ENCODE measurements around the gene PRDM1.

GRCh38 chr6:106051226-106051625 lies 34.9 kb upstream of the PRDM1 start:
- TF ChIP-seq CTCF (IDR thresholded peaks at IDR 0.05), result no peak
- no peak for TF ChIP-seq POLR2A (IDR thresholded peaks at IDR 0.05)

Measured in uterus (tissue), 2 donors.